Activated CD4-positive, alpha-beta T cell treated with anti-CD3 and anti-CD28 coated beads, Interleukin-2, amount 50 U/mL, for 4 hours (primary cell): ENCODE measurements around the gene IRGM.
"Not testable (repeated sequence)": the region's sequence is repeated elsewhere in the genome, so short reads cannot be mapped to it uniquely, and the experiment has no call there.

Source experiments
- DNase-seq, 2 experiments: peaks; one replicate each; pipeline ENCODE4 v3.0.0-alpha.2; 2020

The IRGM gene, protein sequence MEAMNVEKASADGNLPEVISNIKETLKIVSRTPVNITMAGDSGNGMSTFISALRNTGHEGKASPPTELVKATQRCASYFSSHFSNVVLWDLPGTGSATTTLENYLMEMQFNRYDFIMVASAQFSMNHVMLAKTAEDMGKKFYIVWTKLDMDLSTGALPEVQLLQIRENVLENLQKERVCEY

DNA sequence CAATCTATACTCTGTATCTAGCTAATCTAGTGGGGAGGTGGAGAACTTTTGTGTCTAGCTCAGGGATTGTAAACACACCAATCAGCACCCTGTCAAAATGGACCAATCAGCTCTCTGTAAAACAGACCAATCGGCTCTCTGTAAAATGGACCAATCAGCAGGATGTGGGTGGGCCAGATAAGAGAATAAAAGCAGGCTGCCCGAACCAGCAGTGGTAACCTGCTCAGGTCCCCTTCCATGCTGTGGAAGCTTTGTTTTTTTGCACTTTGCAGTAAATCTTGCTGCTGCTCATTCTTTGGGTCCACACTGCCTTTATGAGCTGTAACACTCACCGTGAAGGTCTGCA lies at the start of gene IRGM:
Gene IRGM (plus strand): TSS at position 214 of the 346 bp plus-strand sequence. CDS start 1,603 bp downstream, outside the sequence.
- DNase-seq = not testable (repeated sequence)

DNA sequence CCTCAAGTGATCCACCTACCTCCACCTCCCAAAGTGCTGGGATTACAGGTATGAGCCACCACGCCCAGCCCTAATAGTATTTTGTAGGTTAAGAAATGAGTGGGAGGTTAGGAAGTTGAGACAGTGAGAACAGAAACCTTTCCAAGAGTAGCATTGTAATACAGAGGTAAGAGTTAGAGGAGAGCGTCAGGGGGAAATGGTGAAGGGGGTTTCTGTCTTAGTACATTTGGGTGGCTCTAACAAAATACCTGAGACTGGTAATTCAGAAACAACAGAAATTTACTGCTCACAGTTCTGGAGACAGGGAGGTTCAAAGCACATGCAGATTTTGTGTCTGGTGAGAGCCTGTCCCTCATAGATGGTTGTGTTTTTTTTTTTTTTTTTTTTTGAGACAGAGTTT lies 48.9 kb upstream of the IRGM start:
- DNase-seq = no peak

DNA sequence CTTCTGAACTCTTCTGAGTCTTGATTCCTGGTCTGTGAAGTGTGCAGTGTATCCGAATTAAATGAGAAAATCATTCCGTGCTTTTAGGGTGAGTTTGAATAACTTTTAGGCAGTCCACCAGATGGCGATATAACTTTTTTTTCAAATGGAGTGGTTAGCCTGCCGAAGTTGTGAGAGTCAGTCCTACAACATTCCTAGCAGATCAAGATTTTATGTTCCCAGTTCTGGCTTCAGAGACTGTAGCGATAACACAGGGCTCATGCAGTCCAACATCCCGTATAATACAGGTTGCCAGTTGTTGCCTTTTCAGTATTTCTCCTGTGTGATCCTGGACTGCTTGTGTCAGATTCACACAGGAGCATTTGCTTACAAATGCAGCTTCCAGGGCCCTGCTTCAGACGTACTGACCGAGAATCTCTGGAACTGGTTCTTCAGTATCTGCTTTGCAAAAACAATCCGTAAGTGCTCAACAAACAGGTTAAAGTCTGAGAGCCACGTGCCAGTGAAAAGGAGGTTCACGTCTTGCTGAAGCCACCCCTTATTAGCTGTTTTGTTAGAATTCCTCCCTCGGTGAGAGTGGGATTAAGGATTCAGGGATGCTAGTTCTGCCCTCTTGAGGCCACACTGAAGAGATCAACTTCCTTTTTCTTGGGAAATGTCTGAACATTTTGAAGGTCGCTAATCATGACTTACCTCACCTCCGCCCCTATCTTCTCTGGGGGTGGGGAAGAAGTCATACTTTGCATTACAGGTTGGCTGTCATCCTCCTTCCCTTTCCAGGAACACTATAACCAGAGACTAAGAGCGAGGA lies 45.0 kb upstream of the IRGM start:
- no peak for DNase-seq

DNA sequence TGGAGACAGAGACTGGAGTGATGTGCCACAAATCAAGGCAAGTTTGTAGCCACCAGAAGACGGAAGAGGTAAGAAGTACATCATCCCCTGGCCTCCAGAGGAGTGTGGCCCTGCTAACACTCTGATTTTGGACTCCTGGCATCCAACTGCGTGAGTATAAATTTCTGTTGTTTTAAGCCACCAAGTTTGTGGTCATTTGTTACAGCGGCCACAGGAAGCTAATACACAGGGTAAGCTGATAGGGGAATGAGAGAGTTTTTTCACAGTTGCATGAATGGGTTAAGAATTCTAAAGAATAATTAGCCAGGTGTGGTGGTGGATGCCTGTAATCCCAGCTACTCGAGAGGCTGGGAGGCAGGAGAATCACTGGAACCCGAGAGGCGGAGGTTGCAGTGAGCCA lies 41.9 kb upstream of the IRGM start:
- DNase-seq = no peak

DNA sequence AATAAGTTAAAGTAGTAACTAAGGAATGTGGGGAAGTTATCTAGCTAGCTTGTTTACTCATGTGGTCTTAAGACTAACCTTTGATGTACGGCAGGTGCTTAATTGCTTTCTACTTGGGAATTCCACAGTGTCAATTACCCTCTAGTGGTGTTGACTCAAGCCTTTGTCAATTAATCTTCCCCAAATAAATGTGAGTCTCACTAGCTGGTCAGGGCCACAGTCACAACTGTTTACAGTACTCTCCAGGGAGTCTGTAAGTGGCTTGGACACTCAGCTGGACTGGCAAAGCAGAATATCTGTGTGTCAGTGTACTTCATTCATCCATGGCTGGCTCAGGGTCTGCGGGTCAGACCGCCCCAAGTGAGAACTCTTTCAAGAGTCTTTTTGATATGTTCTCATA lies 37.0 kb upstream of the IRGM start:
- DNase-seq = no peak

DNA sequence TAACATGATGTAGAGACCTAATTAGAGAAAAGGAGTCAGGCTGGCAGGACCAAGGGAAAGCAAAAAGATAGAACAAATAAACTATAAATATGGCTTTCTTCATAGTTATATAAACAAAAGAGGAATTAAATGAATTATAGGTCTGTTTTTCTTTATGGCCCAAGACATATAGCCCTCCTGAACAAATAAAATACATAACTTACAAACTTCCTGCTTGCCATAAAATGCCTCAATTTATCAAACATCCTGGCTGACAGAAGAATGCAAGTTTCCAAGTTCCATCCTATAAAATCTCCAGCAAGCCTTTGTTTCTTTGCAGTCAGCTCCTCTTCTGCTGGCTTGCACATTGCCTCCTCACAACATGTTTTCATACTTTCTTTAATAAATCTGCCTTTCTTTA lies 31.3 kb upstream of the IRGM start:
- no peak for DNase-seq

DNA sequence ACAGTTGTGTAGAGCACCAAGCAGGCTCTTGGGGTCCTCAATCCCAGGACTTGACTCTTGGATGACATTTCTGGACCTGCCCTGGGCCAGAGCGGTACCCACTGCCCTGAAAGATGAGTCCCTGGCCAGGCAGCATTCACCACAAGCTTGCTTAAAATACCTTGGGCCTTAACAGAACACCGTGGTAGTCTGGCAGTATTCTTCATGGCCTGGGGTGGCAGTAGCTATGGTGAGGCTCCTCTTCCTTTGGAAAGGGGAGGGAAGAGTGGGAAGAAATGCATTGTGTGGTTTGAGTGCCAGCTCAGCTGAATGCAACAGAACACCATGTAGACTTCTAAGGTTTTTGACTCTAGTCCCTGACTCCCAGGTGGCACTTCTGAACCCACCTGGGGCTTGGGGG lies 29.4 kb upstream of the IRGM start:
- no peak for DNase-seq

DNA sequence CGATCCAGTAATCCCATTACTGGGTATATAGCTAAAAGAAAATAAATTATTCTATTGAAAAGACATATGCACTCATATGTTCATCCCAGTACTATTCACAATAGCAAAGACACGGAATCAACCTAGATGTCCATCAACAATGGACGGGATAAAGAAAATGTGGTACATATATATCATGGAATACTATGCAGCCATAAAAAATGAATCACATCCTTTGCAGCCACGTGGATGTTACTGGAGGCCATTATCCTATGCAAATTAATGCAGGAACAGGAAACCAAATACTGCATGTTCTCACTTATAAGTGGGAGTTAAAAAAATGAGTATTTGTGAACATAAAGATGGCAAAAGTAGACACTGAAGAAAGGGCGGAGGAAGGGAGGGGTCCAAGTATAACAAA lies 16.6 kb upstream of the IRGM start:
- DNase-seq = no peak

DNA sequence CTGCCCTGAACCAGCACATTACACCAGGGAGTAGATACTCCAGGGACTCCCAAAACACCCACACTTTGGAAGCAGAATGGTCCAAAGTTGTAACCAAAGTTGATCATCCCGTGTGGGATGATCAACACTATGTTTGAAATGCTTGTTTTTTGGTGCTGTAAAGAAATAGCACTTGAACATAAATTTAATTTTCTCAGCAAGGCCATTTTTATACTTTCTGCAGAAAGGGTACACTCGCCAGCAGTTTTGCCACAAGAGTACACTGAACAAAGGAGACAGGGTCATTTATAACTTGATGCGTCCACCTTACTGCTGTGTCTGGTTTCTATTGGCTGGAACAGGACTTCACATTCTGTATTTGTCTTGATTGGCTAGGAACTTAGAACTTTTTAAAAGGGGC lies 14.5 kb upstream of the IRGM start:
- not testable (repeated sequence) for DNase-seq

DNA sequence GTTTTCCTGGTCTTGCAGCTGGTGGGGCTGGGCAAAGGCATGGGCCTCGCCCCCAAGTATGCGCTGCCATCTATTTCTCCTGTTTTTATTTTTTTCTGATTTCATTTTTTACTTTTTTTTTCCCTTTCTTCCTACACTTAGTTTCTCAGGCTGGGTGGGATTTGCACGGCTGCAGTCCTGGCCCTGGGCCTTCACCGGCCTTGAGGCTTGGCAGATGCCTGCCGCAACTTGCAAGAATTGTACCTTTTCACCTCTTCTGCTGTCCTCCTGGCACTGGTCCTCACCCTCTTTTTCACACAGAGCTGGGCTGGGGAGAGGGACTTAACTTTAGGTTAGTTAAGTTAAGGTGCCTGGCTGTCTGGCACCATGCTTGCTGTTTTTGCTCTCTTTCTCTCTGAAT lies 10.3 kb upstream of the IRGM start:
- DNase-seq = no peak

DNA sequence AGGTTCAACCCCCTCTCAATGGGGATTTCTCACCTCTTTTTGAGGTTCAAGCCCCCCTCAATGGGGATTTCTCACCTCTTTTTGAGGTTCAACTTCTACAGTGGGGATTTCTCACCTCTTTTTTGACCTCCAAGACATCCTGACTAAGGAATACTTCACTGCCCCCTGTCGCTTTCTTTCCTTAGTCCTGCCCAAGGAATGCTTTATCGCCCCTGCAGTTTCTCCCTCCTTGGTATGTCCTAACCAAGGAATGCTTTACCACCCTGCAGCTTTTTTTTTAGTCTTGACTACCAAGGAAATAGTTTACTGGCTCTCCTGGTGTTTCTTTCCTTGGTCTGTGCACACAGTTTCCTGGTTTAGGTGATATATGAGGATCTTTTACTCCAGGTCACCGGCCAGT lies 9.6 kb upstream of the IRGM start:
- DNase-seq = no peak

DNA sequence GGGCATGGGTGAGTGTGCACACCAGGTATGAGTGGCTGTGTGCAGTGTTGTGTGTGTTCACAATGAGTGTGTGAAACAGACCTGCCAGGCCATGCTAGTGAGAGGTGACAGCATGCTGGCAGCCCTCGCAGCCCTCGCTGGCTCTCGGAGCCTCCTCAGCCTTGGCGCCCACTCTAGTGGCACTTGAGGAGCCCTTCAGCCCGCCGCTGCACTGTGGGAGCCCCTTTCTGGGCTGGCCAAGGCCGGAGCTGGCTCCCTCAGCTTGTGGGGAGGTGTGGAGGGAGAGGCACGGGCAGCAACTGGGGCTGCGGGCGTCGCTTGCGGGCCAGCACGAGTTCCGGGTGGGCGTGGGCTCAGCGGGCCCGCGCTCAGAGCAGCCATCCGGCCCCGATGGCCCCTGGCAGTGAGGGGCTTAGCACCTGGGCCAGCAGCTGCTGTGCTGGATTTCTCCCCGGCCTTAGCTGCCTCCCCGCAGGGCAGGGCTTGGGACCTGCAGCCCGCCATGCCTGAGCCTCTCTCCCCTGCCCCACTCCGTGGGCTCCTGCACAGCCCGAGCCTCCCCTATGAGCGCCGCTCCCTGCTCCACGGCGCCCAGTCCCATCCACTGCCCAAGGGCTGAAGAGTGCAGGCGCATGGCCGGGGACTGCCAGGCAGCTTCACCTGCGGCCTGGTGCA lies 999 bp upstream of the IRGM start:
- DNase-seq = not testable (repeated sequence)

DNA sequence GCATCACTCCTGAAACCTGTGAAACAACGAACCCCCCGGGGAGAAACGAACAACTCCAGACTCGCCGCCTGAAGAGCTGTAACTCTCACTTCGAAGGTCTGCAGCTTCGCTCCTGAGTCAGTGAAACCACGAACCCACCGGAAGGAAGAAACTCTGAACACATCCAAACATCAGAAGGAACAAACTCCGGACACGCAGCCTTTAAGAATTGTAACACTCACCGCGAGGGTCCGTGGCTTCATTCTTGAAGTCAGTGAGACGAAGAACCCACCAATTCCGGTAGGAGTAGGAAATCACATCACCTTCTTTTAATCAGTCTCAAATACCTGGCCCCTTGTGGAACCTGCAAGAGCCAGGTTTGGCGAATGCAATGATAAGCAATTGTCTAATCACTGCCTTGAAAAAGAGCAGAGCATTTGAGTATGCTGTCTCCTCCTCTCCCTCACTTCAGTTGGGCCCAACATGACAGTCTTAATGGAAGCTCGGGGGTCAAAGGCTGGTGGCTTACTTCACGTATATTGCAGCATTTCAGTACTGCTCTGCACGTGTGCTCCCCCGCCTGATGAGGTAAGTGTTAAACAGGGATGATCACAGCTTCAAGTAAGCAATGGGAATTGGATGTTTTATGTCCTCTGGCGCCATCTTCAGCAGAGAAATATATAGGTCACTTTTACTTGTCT lies 473 bp downstream of the IRGM start:
- DNase-seq = peak; percentile 34 to 44

DNA sequence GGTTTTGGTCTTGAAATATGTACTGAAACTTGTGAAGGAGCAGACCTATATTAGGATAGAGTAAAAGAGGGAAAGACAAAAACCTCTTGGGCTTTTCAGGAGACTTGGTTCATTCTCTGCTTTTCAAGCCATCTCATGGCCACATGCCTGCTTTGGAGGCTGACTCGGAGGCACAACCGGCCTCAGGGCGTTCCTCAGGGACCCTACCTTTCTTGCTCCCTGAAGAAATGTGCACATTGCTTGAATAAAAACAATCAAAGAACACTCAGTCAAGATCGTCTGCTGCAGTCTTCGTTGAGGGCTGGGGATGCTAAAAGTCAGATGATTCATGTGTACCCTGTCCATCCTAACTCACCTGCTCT lies 994 bp downstream of the IRGM start:
- no peak for DNase-seq

DNA sequence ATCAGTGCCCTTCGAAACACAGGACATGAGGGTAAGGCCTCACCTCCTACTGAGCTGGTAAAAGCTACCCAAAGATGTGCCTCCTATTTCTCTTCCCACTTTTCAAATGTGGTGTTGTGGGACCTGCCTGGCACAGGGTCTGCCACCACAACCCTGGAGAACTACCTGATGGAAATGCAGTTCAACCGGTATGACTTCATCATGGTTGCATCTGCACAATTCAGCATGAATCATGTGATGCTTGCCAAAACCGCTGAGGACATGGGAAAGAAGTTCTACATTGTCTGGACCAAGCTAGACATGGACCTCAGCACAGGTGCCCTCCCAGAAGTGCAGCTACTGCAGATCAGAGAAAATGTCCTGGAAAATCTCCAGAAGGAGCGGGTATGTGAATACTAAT lies 1.9 kb downstream of the IRGM start:
- no peak for DNase-seq

DNA sequence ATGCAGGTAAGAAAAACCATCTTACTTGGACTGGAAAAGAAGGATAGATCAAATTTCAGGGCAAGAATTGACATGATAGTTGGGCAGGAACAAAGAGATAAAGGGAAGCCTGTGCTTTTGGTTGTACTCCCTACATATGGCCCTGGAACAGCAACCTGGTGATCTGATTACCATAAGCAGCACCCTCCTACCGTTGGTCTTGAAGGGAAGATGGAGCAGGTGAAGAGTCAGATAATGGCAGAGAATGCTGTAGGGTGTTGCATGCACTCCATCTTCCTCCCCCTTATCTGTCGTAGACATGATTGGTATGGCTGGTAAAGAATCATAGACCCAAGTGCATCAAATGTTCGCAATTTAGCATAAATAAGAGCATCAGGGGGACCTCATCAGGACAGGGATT lies 4.7 kb downstream of the IRGM start:
- DNase-seq = no peak

DNA sequence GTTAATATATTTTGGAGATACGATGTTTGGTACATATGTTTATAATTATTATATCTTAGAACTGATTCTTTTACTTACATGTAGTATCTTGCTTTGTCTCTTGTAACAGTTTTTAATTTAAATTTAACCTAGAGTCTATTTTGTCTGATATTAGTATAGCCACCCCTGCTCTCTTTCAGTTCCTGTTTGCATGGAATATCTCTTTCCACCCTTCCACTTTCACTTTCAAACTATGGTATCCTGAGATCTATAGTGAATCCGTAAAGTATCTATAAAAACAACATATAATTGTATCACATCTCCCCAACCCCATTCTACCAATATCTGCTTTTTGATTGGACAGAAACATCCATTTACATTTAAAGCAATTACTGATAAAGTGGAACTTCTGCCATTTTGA lies 7.2 kb downstream of the IRGM start:
- no peak for DNase-seq

DNA sequence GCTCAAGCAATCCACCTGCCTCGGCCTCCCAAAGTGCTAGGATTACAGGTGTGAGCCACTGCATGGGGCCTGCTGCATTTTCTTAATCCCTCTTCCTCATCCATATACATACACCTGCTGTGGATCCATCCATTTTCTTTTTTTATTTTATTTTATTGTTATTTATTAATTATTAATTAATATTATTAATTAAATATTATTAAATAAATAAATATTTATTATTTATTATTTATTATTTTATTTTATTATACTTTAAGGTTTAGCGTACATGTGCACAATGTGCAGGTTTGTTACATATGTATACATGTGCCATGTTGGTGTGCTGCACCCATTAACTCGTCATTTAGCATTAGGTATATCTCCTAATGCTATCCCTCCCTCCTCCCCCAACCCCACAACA lies 10.4 kb downstream of the IRGM start:
- not testable (repeated sequence) for DNase-seq

DNA sequence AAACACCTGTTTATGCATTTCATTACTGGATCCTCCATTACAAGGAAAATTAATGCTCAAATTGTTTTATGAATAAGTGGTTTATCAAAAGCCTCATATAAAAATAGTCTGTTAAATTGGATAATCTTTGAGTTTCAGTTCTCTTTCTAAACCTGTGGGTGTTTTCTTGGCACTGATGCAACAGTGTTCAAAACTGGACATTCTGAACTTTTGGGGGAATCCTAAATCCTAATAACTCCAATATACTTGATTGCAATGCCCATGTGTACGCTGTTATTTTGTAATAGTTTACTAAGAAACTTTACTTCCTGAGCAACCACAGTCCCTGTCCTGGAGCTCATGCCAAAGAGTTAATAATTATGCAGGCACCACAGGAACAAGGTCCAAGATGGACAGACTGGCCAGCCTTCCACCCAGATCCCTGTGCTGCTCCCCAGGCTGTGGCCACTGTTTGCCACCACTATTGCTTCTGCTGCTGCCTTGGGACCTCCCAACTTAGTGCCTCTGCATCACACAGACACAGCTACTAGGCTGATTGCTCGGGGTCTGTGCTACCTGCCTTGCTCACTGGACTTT lies 14.0 kb downstream of the IRGM start:
- DNase-seq = no peak

DNA sequence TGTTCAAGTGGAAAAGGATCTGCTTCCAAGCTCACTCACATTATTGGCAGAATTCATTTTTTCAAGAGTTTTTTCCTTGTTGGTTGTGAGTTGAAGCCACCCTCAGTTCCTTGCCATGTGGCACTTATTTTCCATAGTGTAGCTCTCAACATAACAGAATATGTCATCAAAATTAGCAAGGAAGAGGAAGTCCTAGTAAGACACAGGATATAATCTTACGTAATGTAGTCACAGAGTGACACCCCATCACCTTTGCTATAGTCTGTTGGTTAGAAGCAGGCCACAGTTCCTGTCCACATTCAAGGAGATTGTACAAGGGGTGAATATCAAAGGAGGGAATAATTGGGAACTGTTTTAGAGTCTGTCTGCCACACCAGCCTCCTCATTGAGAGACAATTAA lies 15.7 kb downstream of the IRGM start:
- DNase-seq = no peak

DNA sequence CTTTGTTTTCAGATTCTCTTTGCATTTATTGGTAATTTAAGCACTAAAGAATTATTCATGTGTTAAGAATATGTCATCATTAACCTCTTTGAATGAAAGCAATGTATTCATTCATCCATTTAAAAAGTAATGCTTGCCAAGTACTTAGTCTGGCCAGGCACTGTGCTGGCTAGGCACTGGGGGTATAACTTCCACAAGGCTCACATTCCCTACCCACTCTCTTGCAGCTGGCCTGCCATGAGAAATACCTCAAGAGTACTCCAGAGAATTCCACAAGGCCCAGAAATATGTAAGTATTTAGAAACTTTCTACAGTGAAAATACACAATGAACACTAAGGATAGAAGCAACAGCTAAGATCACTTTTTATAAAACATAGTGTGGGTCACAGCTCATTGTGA lies 33.0 kb downstream of the IRGM start:
- no peak for DNase-seq

DNA sequence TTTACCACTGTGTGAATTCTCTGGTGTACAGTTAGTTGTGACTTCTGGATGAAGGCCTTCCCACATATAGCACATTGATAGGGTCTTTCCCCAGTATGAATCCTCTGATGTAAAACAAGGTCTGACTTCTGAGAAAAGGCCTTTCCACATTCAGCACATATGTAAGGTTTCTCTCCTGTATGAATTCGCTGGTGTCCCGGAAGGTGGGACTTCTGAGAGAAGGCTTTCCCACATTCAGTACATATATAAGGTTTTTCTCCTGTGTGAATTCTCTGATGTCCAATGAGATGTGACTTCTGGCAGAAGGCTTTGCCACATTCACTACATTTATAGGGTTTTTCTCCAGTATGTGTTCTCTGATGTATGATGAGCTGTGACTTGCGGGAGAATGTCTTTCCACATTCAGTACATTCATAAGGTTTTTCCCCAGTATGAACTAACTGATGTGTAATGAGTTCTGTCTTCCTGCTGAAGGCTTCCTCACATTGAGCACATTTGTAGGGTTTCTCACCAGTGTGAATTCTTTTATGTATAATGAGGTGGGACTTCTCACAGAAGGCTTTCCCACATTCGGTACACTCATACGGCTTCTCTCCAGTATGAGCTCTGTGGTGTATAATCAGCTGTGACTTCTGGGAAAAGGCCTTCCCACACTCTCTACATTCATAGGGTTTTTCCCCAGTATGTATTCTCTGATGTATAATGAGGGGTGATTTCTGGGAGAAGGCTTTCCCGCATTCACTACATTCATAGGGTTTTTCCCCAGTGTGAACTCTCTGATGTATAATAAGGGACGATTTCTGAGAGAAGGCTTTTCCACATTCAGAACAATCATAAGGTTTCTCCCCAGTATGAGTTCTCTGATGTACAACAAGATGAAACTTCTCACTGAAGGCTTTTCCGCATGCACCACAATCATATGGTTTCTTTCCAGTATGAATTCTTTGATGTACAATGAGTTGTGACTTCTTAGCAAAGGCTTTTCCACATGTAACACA lies 49.4 kb downstream of the IRGM start:
- no peak for DNase-seq
